Stimulated activated naive CD8-positive, alpha-beta T cell treated with anti-CD3 and anti-CD28 coated beads, Interleukin-15, Interleukin-2, amounts not matched to agents 100 U/mL and 50 U/mL, for 24 hours (primary cell): ENCODE data around the gene SEC14L1.
"Not testable (repeated sequence)": the region's sequence is repeated elsewhere in the genome, so short reads cannot be mapped to it uniquely, and the experiment has no call there.

Experiments
- ATAC-seq: fragments of 150-1000 bp; cut with Tn5 transposase; one replicate; pipeline ENCODE4 v1.10.0; 2021
- DNase-seq: peaks from one replicate; pipeline ENCODE4 v3.0.0; 2021

SEC14L1 gene

DNA sequence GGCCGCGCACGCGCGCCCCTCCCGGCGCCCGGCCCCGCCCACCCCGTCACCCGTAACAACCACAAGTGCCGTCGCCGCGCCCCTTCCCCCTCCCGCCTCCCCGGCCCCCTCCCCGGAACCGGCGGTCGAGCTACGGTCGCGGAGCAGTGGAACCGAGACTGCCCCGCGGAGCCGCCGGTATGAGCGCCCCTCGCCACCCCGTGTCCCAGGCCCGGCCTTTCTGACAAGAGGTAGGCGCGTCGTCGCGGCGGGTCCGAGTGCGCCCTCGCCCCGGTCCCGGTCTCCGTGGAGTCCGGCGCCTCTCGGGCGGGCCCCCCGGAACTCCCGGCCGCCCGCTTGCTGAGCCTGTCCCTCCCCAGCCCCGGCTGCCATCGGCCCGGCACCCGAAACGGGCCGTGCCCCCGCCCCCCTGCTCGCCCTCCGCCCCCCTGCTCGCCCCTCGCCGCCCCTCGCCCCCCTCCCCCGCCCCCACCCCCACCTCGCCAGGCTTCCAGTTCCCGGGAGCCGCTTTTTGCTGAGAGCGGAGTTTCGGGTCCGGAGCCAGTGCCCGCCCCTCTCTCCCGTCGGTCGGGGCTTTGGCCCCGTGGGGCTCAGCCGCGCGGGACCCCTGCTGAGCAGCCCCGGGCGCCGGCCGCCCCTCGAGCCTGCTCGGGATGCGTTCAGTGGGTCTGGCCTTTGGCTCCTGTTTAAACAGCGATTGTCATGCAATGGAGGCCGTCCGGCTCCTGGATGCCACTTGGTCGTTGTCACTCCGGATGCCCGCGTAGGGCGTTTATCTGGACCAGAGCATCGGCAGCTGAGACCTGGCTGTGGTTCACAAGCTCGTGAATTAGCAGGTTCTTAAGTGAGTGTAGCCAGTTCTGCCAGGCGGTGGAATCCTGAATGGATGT lies at the start of gene SEC14L1:
Gene SEC14L1, plus strand, starts transcription at position 92 of the 890 bp plus-strand sequence. CDS start 2,628 bp downstream, outside the sequence.
- peak; percentile 47 for DNase-seq
- ATAC-seq, result peak; percentile 29

DNA sequence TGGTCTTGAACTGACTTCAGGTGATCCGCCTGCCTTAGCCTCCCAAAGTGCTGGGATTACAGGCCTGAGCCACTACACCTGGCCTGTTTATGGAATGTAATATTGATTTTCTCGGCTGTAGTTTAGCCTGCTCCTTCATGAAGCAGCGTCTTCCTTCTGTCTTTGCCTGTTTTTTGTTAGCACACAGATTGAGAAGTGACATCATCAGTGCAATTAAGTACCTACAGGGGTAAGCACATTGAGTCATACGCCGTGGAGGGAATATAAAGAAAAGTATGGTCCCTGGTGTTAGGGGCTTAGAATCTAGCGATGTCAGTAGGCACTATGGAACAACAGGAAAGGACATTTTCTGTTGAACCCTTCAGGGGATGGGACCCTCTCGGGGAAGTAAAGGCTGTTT lies 48.7 kb upstream of the SEC14L1 start:
- DNase-seq, result no peak
- ATAC-seq, result no peak

DNA sequence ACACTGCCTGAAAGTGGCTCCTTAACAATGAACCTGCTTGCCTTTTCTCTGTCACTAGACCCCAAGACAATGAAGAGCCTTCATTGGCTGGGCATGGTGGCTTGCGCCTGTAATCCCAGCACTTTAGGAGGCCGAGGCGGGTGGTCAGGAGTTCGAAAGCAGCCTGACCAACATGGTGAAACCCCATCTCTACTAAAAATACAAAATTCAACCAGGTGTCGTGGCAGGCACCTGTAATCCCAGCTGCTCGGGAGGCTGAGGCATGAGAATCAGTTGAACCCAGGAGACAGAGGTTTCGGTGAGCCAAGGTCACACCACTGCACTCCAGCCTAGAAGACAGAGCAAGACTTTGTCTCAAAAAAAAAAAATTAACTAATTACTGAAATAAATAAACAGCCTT lies 45.3 kb upstream of the SEC14L1 start:
- ATAC-seq, result no peak
- DNase-seq, result no peak

- ATAC-seq, result peak; percentile 63
- no peak for DNase-seq
Measured at GRCh38 chr17:77096570-77097214, 44.1 kb upstream of the SEC14L1 start.

DNA sequence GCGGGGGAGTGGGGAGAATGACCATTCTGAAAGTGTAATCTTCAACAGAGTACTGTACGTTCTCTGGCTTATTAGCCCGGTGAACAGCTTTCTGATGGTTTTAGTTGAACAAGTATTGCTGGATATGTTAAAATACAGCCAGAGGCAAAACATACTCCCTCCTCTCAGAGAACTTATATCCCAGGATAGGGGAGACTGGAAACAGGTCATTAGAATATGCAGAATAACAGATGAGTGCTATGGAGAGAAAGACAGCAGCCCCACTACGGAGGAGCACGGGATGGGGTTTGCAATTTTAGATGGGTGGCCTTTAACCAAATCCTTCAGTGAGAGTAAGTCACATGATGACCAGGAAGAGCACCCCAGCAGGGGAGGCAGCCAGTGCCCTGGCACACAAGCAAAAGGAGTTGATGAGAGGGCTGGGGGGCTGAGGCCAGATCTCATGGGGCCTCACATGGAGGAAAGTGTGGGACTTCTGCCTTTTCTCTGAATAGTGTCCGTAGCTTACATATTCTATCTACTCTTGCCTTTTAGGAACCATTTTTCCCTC lies 43.1 kb upstream of the SEC14L1 start:
- ATAC-seq (no peak), DNase-seq (no peak)

DNA sequence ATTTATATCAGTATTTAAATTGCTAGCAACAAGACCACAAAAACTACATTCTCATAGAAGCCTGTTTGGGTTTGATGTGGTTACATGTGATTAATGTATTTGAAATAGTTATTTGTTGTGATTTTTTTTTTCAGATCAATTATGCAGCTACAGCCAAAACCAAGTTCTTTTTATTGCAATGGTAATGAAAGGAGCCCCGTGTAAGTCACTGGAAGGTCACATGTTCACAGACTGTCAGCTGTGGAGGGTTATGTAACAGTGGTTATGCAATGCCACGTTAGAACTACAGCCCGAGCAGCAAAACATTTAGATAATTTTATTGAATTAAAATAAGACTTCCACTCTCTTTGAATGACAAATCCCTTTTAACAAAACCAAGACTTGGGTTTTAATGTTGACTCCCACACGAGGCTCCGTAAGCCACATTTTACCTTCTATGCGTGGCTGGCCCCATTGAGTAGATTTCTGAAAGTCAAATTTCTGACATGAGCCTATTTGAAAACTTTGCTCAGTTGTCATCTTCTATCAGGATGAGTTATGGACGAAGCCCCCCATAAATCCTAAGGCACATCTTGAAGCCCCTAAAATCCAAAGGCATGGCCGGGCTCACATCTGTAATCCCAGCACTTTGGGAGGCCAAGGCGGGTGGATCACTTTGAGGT lies 41.8 kb upstream of the SEC14L1 start:
- no peak for ATAC-seq

DNA sequence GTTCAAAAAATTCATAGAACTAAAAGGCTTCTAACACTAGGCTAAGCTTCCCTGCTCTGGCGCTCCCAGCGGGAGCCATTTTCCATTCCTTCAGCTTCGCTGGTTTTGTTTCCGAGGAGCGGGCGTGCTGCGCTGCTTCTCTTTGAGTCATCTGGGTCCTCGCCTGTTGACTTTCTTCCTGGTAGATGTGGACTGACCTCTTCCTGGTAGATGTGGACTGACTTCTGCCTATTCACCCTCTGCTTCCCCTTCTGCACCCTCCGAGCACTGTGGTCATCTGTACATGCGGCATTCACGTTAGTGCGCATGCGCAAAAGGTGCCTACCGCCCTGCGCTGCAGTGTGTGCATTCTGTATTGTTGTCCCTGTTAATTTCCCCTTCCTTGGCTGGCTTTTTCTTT lies 40.8 kb upstream of the SEC14L1 start:
- DNase-seq, result no peak
- ATAC-seq, result no peak

More for the DNA sequence above, 41.8 kb upstream of the SEC14L1 start:
- no peak for DNase-seq

GRCh38 chr17:77101521-77102410 lies 39.0 kb upstream of the SEC14L1 start:
- DNase-seq, result no peak
- ATAC-seq, result no peak

DNA sequence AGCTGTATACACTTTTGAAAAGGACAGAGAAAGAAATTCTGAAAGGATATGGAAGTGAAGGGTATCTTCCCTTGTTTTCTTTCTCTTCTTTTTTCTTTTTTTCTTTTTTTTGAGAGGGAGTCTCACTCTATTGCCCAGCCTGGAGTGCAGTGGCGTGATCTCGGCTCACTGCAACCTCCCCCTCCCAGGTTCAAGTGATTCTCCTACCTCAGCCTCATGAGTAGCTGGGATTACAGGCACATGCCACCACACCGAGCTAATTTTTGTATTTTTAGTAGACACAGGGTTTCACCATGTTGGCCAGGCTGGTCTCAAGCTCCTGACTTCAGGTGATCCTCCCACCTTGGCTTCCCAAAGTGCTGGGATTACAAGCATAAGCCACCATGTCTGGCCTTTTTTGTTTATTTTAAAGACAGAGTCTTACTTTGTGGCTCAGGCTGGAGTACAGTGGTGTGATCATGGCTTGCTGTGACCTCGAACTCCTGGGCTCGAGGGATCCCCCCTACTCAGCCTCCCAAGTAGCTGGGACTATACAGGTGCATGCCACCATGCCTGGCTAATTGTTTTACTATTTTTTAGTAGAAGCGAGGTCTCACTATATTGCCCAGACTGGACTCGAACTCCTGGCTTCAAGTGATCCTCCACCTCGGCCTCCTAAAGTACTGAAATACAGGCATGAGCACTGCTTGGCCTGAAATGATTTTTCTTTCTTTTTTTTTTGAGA lies 38.2 kb upstream of the SEC14L1 start:
- DNase-seq, ATAC-seq: not testable (repeated sequence)

DNA sequence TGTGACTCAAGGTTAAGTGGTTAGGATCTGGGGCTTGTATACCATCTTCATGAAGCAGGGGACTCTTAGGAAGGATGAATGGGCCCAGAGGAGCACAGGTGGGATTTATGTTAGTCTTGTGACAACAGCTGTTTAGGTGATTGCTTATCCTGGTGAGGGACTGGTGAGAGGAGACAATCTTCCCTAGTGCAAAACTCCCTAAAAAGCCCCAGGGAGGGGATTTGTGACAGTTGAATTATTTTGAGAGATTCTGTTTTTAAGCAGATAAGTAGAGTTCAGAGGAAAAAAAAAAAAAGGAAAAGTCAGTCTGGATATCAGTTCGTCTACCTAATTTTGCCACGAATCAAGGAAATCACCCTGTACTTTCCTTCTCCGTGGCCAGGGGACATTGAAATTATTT lies 35.1 kb upstream of the SEC14L1 start:
- no peak for ATAC-seq
- DNase-seq, result no peak

DNA sequence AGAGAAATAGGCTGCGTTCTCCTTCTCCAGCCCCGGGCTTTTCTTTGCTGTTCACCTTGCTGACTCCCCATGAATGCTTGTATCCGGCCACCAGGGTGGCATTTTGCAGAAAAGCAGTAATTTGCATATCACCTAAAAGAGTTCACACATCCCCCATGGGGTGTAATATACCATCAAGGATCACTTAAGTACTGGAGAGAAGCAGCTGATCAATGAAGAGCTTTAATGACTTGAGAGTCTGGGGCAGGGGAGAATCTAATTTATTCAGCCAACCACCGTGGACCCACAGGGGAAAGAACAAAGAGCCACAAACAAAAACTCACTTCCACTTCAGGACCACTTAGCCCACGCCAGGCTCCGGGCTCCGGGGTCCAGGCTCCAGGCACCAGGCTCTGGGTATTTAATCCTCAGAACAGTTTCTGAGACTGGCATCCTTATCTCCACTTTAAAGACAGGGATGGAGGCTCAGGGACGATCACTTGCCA lies 33.9 kb upstream of the SEC14L1 start:
- DNase-seq (peak; percentile 28), ATAC-seq (peak; percentile 55)

DNA sequence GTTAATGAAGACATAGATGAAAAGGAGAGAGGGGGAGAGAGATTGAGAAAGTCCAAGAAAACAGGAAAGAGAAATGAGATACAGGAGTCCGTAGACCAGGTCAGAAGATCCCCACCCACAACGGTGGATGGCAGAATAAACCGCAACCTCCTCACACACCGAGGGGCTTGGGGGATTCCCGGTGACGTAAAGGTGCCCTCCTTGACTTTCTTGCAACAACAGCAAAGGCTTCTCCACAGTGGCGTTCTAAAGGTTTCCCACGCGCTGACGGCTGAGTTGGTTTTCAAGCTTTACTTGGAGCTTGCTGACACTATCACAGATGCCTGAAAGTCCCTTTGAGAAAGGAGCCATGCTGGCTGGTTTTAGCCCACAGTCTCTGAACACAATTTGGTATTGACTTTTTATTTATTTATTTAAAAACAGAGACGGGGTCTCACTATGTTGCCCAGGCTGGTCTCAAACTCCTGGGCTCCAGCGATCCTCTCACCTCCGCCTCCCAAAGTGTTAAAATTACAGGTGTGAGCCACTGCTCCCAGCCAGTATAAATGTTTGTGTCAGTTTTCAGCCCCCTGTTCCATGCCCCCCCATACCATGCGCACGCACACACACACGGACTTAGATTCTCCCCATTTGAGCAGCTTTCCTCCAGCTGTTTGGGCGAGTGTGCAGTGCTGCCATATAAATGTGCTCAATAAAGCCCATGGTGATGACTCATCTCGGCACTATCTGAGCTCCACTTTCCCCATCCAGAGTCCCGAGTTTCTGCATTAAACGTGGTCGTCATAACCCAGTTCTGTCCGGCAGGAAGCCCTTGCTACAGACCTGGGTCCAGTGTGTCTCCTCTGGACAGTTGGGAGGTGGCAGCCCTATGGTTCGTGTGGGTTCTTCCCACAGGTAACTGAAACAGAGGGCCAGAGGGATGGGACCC lies 33.0 kb upstream of the SEC14L1 start:
- DNase-seq (peak; percentile 84), ATAC-seq (peak; percentile 86)

DNA sequence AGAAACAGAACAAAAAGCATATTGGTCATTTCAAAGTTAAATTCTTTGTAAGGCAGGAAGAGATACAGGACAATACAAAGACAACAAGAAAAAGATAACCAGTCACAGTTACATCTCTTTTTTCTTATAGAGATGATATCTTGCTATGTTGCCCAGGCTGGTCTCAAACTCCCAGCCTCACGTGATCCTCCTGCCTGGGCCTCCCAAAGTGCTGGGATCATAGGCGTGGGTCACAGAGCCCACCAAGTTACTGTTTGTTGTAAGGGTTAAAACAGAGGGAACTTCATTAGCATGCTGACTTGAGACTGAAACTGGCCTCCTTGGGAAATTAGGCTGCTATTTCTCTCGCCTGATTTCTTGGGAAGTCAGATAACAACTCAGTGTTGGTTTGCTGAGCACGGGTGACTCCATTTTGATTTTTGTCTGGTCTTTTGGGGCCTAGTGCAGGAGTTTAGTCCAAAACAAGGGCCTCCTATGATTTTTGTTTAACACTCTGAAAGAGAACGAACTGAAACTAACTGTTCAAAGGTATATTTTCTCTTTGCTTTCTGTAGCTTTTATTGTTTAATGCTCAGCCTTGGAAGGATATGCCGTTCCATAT lies 31.5 kb upstream of the SEC14L1 start:
- ATAC-seq, result no peak
- no peak for DNase-seq

- no peak for ATAC-seq
- no peak for DNase-seq
Measured at GRCh38 chr17:77109764-77110359, 30.9 kb upstream of the SEC14L1 start.

DNA sequence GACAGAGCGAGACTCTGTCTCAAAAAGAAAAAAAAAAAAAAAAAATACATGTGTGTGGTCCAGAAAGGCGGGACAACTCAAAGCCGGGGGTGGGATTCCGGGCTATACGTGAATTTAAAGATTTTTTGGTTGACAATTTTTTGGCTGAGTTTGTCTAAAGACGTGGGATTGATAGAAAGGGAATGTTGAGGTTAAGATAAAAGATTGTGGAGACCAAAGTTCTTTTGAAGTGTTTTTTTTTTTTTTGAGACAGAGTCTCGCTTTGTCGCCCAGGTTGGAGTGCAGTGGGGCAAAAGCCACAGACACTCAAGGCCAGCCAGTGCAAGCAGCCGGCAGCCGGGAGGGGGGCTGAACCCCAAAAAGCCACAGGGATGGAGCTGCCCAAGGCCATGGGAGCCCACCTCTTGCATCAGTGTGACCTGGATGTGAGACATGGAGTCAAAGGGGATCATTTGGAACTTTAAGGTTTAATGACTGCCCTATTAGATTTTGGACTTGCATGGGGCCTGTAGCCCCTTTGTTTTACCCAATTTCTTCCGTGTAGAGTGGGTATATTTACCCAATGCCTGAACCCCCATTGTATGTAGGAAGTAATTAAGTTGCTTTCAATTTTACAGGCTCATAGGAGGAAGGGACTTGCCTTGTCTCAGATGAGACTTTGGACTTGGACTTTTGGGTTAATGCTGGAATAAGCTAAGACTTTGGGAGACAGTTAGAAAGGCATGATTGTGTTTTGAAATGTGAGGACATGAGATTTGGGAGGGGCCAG lies 29.4 kb upstream of the SEC14L1 start:
- not testable (repeated sequence) for DNase-seq, ATAC-seq

- ATAC-seq, result no peak
- DNase-seq, result no peak
Measured at GRCh38 chr17:77111934-77112296, 28.9 kb upstream of the SEC14L1 start.

GRCh38 chr17:77115510-77115909 lies 25.3 kb upstream of the SEC14L1 start:
- ATAC-seq, result no peak
- no peak for DNase-seq

DNA sequence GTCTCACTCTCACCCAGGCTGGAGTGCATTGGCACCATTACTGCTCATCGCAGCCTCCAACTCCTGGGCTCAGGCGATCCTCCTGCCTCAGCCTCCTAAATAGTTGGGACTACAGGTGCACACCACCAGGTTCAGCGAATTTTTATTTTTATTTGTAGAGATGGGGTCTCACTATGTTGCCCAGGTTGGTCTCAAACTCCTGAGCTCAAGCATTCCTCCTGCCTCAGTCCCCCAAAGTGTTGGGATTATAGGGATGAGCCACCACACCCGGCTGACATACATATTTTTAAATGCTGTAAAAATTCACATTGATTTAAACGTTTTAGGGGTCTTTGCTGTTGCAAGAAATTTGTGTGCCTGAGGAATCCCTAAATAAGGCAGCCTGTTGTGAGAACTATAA lies 24.8 kb upstream of the SEC14L1 start:
- ATAC-seq (no peak), DNase-seq (no peak)
